Fibroblast of the aortic adventitia (primary cell): ENCODE data around the gene DOCK1. TPM values are rescaled to one million over a fixed set of nuclear protein-coding genes. Genes with fewer than 3 reads are reported as not detected.

Experiments used
- DNase-seq: peaks from one replicate; pipeline ENCODE4 v3.0.0-alpha.2; 2010; ENCODE audit warnings: low read depth
- H3K4me3 ChIP-seq: 2 replicates; pipeline ENCODE4 v1.5.1; 2011; ENCODE audit warnings: low read depth, mild to moderate bottlenecking, control low read depth, low read length, moderate library complexity
- CTCF ChIP-seq: IDR thresholded peaks from 2 replicates; pipeline ENCODE4 v1.5.1; 2011; ENCODE audit warnings: mild to moderate bottlenecking, low read length, control low read depth, inconsistent platforms; ENCODE audit not compliant: insufficient read depth
- total RNA-seq: library from RNA; depleted of rRNA; stranded (reverse); fragments of >200 nt; gene quantifications from 2 replicates; pipeline ENCODE4 v1.2.3, GENCODE V29; 2012; ENCODE audit warnings: low replicate concordance

DOCK1 gene
- total RNA-seq, 1 donor = 75.2 TPM

GRCh38 chr10:127349737-127350136 lies 444.5 kb downstream of the DOCK1 start:
- no peak for DNase-seq
- no peak for TF ChIP-seq CTCF
- no peak overlapping the region for H3K4me3 ChIP-seq

- DNase-seq = no peak
- H3K4me3 ChIP-seq = no peak overlapping the region
- no peak for TF ChIP-seq CTCF
These were observed 446.3 kb downstream of the DOCK1 start for GRCh38 chr10:127351542-127351941.

- no peak for DNase-seq
- TF ChIP-seq CTCF = no peak
- no peak overlapping the region for H3K4me3 ChIP-seq
These were observed 448.3 kb downstream of the DOCK1 start for GRCh38 chr10:127353544-127353943.

GRCh38 chr10:127354255-127354654 lies 449.0 kb downstream of the DOCK1 start:
- no peak overlapping the region for H3K4me3 ChIP-seq
- no peak for DNase-seq
- TF ChIP-seq CTCF = no peak

- peak; percentile 11 for DNase-seq
- H3K4me3 ChIP-seq = no peak overlapping the region
- TF ChIP-seq CTCF = peak; percentile 21
These were observed 449.8 kb downstream of the DOCK1 start for GRCh38 chr10:127354992-127355391.

GRCh38 chr10:127356360-127356759 lies 451.1 kb downstream of the DOCK1 start:
- TF ChIP-seq CTCF = no peak
- no peak overlapping the region for H3K4me3 ChIP-seq
- DNase-seq = no peak

- no peak for TF ChIP-seq CTCF
- no peak overlapping the region for H3K4me3 ChIP-seq
- no peak for DNase-seq
These were observed 452.0 kb downstream of the DOCK1 start for GRCh38 chr10:127357265-127357664.
